GM21447 (cell line): ENCODE results near the gene ATM.
"Not testable (repeated sequence)": the region's sequence is repeated elsewhere in the genome, so short reads cannot be mapped to it uniquely, and the experiment has no call there.

Experiments used
- ATAC-seq: cut with Tn5 transposase; IDR thresholded peaks from one replicate; pipeline ENCODE4 v1.9.1; 2021; ENCODE audit not compliant: unreplicated experiment

The ATM gene

DNA sequence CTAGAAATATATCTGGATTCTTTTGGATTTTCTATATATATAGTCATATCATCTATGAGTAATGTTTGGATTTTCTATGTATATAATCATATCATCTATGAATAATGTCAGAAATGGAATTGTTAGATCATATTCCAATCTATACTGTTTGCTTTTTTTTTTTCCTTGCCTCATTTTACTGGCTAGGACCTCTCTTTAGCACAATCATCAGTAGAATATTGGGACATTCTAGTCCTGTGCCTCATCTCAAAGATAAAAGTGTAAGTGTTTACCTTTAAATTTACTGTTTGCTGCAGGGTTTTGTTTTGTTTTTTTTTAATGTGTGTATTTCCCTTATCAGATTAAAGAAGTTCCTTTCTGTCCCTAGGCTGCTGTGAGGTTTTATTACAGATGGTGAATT, 147.4 kb downstream of the ATM start:
- ATAC-seq = no peak

GRCh38 chr11:108370990-108371389, 148.1 kb downstream of the ATM start:
- no peak for ATAC-seq

DNA sequence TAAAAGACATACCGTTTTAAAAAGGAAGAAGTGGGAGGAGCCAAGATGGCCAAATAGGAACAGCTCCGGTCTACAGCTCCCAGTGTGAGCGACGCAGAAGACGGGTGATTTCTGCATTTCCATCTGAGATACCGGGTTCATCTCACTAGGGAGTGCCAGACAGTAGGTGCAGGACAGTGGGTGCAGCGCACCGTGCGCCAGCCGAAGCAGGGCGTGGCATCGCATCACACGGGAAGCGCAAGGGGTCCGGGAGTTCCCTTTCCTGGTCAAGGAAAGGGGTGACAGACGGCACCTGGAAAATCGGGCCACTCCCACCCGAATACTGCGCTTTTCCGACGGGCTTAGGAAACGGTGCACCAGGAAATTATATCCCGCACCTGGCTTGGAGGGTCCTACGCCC, 150.6 kb downstream of the ATM start:
- ATAC-seq = not testable (repeated sequence)

DNA sequence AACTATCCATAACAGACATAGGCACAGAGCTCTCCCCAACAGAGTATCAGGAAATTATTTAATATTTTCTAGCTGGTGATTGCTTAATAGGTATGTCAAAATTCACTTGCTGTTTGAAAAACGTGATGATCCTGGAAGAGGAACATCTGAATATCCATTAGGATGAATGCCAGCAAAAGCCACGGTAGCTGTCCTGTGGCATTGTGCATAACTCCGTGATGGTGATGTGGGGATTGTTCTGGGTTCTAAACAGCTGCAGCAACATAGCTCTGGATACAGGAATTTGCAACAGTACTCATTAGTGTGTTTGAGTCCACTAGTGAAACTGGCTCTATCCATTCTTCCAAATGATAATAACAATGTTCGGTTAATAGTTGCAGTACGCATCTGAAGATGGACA, 165.7 kb downstream of the ATM start:
- no peak for ATAC-seq

DNA sequence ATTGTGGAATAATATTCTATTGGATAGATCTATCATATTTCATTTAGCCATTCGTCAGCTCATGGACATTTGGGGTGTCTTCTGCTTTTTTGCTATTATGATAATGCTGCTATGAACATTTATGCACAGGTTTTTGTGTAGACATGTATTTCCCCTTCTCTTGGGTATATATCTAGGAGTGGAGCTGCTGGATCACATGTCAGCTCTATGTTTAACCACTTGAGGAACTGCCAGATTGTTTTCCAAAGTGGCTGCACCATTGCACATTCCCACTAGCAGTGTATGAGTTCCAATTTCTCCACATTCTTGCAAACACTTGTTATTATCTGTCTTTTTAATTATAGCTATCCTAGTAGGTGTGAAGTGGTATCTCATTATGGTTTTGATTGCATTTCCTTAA, 169.5 kb downstream of the ATM start:
- no peak for ATAC-seq

- ATAC-seq = no peak
Measured at GRCh38 chr11:108393046-108393445, 170.2 kb downstream of the ATM start.

DNA sequence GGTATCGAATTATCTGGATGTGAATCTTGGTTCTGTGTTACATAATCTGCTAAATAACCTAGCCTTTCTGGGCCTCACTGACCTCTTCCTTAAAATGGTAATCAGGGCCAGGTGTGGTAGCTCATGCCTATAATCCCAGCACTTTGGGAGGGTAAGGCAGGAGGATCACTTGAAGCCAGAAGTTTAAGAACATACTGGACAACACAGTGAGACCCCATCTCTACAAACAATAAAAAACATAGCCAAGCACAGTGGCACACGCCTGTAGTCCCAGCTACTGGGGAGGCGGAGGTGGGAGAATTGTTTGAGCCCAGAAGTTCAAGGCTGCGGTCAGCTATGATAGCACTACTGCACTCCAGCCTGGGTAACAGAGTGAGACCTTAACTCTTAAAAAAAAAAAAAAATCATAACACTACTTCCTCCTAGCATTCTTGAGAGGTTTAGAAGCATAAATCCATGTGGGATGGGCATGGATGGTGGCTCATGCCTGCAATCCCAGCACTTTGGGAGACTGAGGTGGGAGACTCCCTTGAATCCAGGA, 171.9 kb downstream of the ATM start:
- no peak for ATAC-seq

- ATAC-seq = not testable (repeated sequence)
Measured at GRCh38 chr11:108396672-108397071, 173.8 kb downstream of the ATM start.

DNA sequence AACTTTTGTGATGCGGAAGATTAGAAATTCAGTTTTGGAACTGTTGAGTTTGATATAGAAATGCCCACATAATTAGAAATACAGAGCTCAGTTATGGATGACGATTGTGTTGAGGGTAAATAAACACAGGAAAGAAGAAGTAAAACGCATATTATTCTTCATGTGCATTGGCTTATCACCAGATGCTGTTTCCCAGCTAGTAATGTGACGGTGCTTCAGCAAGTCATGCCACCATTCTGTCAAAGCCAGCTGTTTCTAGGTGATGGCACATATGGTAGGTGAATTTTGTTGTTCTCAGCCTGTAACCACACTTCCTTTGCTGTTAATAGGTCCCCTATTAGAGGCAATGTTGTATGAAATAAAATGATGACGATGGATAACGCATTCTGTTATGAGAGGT, 175.6 kb downstream of the ATM start:
- ATAC-seq = no peak

- ATAC-seq = no peak
Measured at GRCh38 chr11:108402241-108402640, 179.4 kb downstream of the ATM start.

DNA sequence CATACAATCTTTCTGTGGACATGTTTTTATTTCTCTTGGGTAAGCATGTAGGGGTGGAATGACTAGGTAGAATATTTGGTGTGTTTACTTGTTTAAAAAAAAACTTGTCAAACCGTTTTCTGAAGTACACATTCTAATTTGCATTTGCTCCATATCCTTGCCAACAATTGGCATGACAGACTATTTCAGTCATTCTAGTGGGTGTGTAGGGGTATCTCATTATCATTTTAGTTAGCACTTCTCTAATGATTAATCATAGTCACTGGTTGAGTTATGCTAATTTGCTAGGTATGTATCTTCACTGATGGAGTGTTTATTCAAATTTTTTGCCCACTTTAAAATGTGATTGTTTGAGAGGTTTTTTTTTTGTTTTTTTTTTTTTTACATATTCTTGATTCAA, 180.2 kb downstream of the ATM start:
- no peak for ATAC-seq

- no peak for ATAC-seq
Measured at GRCh38 chr11:108405706-108406105, 182.8 kb downstream of the ATM start.

- no peak for ATAC-seq
Measured at GRCh38 chr11:108414958-108415357, 192.1 kb downstream of the ATM start.

- ATAC-seq = not testable (repeated sequence)
Measured at GRCh38 chr11:108417551-108417950, 194.7 kb downstream of the ATM start.
